Ascending aorta (tissue), 2 donors: Measurements from ENCODE around the gene RPSA. TPM values are rescaled to one million over a fixed set of nuclear protein-coding genes. Genes with fewer than 3 reads are reported as not detected.
A peak's percentile ranks its signal among the peaks of the same experiment; 100 is the strongest.
"Not testable (repeated sequence)": the region's sequence is repeated elsewhere in the genome, so short reads cannot be mapped to it uniquely, and the experiment has no call there.

ENCODE experiments used
- DNase-seq, 2 donors: peaks; one replicate each; pipeline ENCODE4 v3.0.0-alpha.2; 2019; ENCODE audit warnings: low spot score in 2 of 2
- H3K27ac ChIP-seq, 2 donors: fragments of 200-600 bp; sonication (generic); one replicate each; pipeline ENCODE4 v1.5.1; 2016 to 2017; ENCODE audit warnings: mild to moderate bottlenecking in 1 of 2
- H3K27me3 ChIP-seq: fragments of 200-600 bp; sonication (generic); one replicate; pipeline ENCODE4 v1.5.1; 2017
- H3K36me3 ChIP-seq, 2 donors: fragments of 200-600 bp; sonication (generic); one replicate each; pipeline ENCODE4 v1.5.1; 2016
- H3K4me1 ChIP-seq, 2 donors: fragments of 200-600 bp; sonication (generic); one replicate each; pipeline ENCODE4 v1.5.1; 2016 to 2017; ENCODE audit warnings: mild to moderate bottlenecking in 1 of 2
- H3K4me3 ChIP-seq, 2 donors: fragments of 200-600 bp; sonication (generic); one replicate each; pipeline ENCODE4 v1.5.1; 2016 to 2017; ENCODE audit warnings: mild to moderate bottlenecking in 1 of 2
- H3K9me3 ChIP-seq, 2 donors: fragments of 200-600 bp; sonication (generic); one replicate each; pipeline ENCODE4 v1.5.1; 2016
- intact Hi-C: fragments of 100-400 bp; cut with DNase I; formaldehyde crosslinking; loops from one replicate; pipeline ENCODE4 v1.15.1; 2023
- total RNA-seq: library from RNA; depleted of rRNA; stranded (reverse); fragments of >200 nt; gene quantifications from one replicate; pipeline ENCODE4 v1.1.0, GENCODE V29; 2016
- TF ChIP-seq, protein P1 (sequence below), 3 experiments: fragments of 200-600 bp in 2 of 3; fragments of 450-650 bp in 1 of 3; sonication (generic) in 2 of 3; IDR thresholded peaks; one replicate each; pipeline ENCODE4 v1.5.1; 2016 to 2019; ENCODE audit warnings: antibody characterized with exemption in 3 of 3, mild to moderate bottlenecking in 1 of 3, moderate library complexity in 1 of 3

Gene RPSA
- 745 TPM for total RNA-seq

- Histone ChIP-seq H3K4me3 (peak within 1 kb of the TSS; percentile 80 to 88), H3K4me1 (peaks cover 0 to 17% of the 10 kb centered on the region in 2 donors), H3K27ac (peak within 1 kb of the TSS; percentile 78 to 79), H3K27me3 (no peaks in the 10 kb centered on the region), H3K9me3 (no peaks in the 10 kb centered on the region), H3K36me3 (peaks cover 19 to 31% of the 10 kb centered on the region in 2 donors)
- TF ChIP-seq, protein P1, sequence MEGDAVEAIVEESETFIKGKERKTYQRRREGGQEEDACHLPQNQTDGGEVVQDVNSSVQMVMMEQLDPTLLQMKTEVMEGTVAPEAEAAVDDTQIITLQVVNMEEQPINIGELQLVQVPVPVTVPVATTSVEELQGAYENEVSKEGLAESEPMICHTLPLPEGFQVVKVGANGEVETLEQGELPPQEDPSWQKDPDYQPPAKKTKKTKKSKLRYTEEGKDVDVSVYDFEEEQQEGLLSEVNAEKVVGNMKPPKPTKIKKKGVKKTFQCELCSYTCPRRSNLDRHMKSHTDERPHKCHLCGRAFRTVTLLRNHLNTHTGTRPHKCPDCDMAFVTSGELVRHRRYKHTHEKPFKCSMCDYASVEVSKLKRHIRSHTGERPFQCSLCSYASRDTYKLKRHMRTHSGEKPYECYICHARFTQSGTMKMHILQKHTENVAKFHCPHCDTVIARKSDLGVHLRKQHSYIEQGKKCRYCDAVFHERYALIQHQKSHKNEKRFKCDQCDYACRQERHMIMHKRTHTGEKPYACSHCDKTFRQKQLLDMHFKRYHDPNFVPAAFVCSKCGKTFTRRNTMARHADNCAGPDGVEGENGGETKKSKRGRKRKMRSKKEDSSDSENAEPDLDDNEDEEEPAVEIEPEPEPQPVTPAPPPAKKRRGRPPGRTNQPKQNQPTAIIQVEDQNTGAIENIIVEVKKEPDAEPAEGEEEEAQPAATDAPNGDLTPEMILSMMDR (IDR thresholded peaks at IDR 0.05): peak in 2 of 3 experiments; percentile 3 to 47
- intact Hi-C loops: loop anchor here (1.0 to 5.0 kb wide), 2 partner anchors 22 to 1471 kb away; no protein-coding TSS in a partner anchor
- peak; percentile 83 to 97 for DNase-seq
These were observed at the start of gene RPSA for GRCh38 chr3:39406368-39407258. Gene RPSA (plus strand): TSS chr3:39406720. CDS start chr3:39407654, 934 bp downstream.

- intact Hi-C loops: no loop called here
- Histone ChIP-seq H3K27ac (no peak overlapping the region), H3K9me3 (no peaks in the 10 kb centered on the region), H3K4me1 (no peaks in the 10 kb centered on the region), H3K4me3 (no peak overlapping the region), H3K36me3 (no peaks in the 10 kb centered on the region), H3K27me3 (no peaks in the 10 kb centered on the region)
- TF ChIP-seq, protein P1 (IDR thresholded peaks at IDR 0.05): no peak
- DNase-seq: no peak
These were observed 48.2 kb upstream of the RPSA start for GRCh38 chr3:39358333-39358732.

GRCh38 chr3:39361252-39361927 is 45.1 kb upstream of the RPSA start:
- Histone ChIP-seq H3K36me3 (no peaks in the 10 kb centered on the region), H3K27me3 (no peaks in the 10 kb centered on the region), H3K9me3 (no peaks in the 10 kb centered on the region), H3K4me1 (no peaks in the 10 kb centered on the region), H3K4me3 (no peak overlapping the region), H3K27ac (no peak overlapping the region)
- no peak for DNase-seq
- intact Hi-C loops: no loop called here
- TF ChIP-seq, protein P1 (IDR thresholded peaks at IDR 0.05): no peak

- Histone ChIP-seq H3K9me3 (no peaks in the 10 kb centered on the region), H3K4me3 (no peak overlapping the region), H3K4me1 (no peaks in the 10 kb centered on the region), H3K27ac (no peak overlapping the region), H3K27me3 (no peaks in the 10 kb centered on the region), H3K36me3 (no peaks in the 10 kb centered on the region)
- TF ChIP-seq, protein P1 (IDR thresholded peaks at IDR 0.05): no peak
- no peak for DNase-seq
- intact Hi-C loops: no loop called here
These were observed 44.3 kb upstream of the RPSA start for GRCh38 chr3:39362192-39362591.

GRCh38 chr3:39362812-39363211 is 43.7 kb upstream of the RPSA start:
- no peak for DNase-seq

DNA sequence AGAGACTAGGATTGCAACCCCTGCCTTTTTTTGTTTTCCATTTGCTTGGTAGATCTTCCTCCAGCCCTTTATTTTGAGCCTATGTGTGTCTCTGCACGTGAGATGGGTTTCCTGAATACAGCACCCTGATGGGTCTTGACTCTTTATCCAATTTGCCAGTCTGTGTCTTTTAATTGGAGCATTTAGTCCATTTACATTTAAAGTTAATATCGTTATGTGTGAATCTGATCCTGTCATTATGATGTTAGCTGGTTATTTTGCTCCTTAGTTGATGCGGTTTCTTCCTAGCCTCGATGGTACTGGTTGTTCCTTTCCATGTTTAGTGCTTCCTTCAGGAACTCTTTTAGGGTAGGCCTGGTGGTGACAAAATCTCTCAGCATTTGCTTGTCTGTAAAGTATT is 36.1 kb upstream of the RPSA start:
- DNase-seq, H3K27me3 ChIP-seq, H3K9me3 ChIP-seq, H3K27ac ChIP-seq, H3K4me3 ChIP-seq, H3K36me3 ChIP-seq, intact Hi-C loops, H3K4me1 ChIP-seq: not testable (repeated sequence)

More at GRCh38 chr3:39362812-39363211, 43.7 kb upstream of the RPSA start:
- no peak overlapping the region for H3K4me3 ChIP-seq
- H3K36me3 ChIP-seq: no peaks in the 10 kb centered on the region
- H3K27me3 ChIP-seq: no peaks in the 10 kb centered on the region
- no peaks in the 10 kb centered on the region for H3K9me3 ChIP-seq
- H3K27ac ChIP-seq: no peak overlapping the region
- intact Hi-C loops: no loop called here
- H3K4me1 ChIP-seq: no peaks in the 10 kb centered on the region
- TF ChIP-seq, protein P1 (IDR thresholded peaks at IDR 0.05): no peak
